Measurements from ENCODE around the gene LDLRAP1.

LDLRAP1 gene

GRCh38 chr1:25550683-25551310, 7.4 kb downstream of the LDLRAP1 start:
- Histone ChIP-seq H3K9ac (no peak overlapping the region; the same call in 1 of the 2 replicates), H3K27ac (peak overlapping the region; percentile 90), H3K9me3 (no peaks in the 10 kb centered on the region), H3K4me2 (peak overlapping the region; percentile 92), H3K4me1 (peaks cover 94% of the 10 kb centered on the region), H3K27me3 (no peaks in the 10 kb centered on the region), H3K36me3 (peaks cover 23% of the 10 kb centered on the region), H3K4me3 (no peak overlapping the region), H4K20me1 (peaks cover 51% of the 10 kb centered on the region)
- no peak for TF ChIP-seq Cebpa-rat (IDR thresholded peaks at IDR 0.05)

- H3K4me3 ChIP-seq: no peak overlapping the region
- no peaks in the 10 kb centered on the region for H3K27me3 ChIP-seq
- H4K20me1 ChIP-seq: peaks cover 66% of the 10 kb centered on the region
- H3K36me3 ChIP-seq: peaks cover 36% of the 10 kb centered on the region
- H3K9ac ChIP-seq: no peak overlapping the region
- H3K4me1 ChIP-seq: peaks cover 94% of the 10 kb centered on the region
- TF ChIP-seq Cebpa-rat (IDR thresholded peaks at IDR 0.05): no peak
- no peaks in the 10 kb centered on the region for H3K9me3 ChIP-seq
- H3K4me2 ChIP-seq: no peak overlapping the region
- 0 out of 2 replicates have a peak overlapping the region, but pooled peaks have one; percentile 11 for H3K27ac ChIP-seq
Measured at GRCh38 chr1:25553749-25554429, 10.5 kb downstream of the LDLRAP1 start.

- H3K27ac ChIP-seq: 0 out of 2 replicates have a peak overlapping the region, but pooled peaks have one; percentile 11
- no peaks in the 10 kb centered on the region for H3K27me3 ChIP-seq
- H3K36me3 ChIP-seq: peaks cover 39% of the 10 kb centered on the region
- no peak for TF ChIP-seq Cebpa-rat (IDR thresholded peaks at IDR 0.05)
- H3K4me3 ChIP-seq: no peak overlapping the region
- H3K4me1 ChIP-seq: peaks cover 94% of the 10 kb centered on the region
- H3K9me3 ChIP-seq: no peaks in the 10 kb centered on the region
- H4K20me1 ChIP-seq: peaks cover 66% of the 10 kb centered on the region
- no peak overlapping the region for H3K4me2 ChIP-seq
- no peak overlapping the region for H3K9ac ChIP-seq
Measured at GRCh38 chr1:25554430-25554780, 11.0 kb downstream of the LDLRAP1 start.

GRCh38 chr1:25554886-25555752, 11.7 kb downstream of the LDLRAP1 start:
- H3K4me1 ChIP-seq: peaks cover 94% of the 10 kb centered on the region
- no peak overlapping the region for H3K27ac ChIP-seq
- no peaks in the 10 kb centered on the region for H3K27me3 ChIP-seq
- H3K9ac ChIP-seq: no peak overlapping the region
- peaks cover 39% of the 10 kb centered on the region for H3K36me3 ChIP-seq
- 0 out of 2 replicates have a peak overlapping the region, but pooled peaks have one; percentile 86 for H3K4me2 ChIP-seq
- TF ChIP-seq Cebpa-rat (IDR thresholded peaks at IDR 0.05): no peak
- no peaks in the 10 kb centered on the region for H3K9me3 ChIP-seq
- no peak overlapping the region for H3K4me3 ChIP-seq
- peaks cover 62% of the 10 kb centered on the region for H4K20me1 ChIP-seq

GRCh38 chr1:25555753-25556092, 12.3 kb downstream of the LDLRAP1 start:
- Histone ChIP-seq H3K27me3 (no peaks in the 10 kb centered on the region), H3K4me2 (peak overlapping the region; percentile 86), H3K9ac (no peak overlapping the region), H3K9me3 (no peaks in the 10 kb centered on the region), H3K4me1 (peaks cover 94% of the 10 kb centered on the region), H4K20me1 (peaks cover 57% of the 10 kb centered on the region), H3K27ac (0 out of 2 replicates have a peak overlapping the region, but pooled peaks have one; percentile 36), H3K4me3 (no peak overlapping the region), H3K36me3 (peaks cover 39% of the 10 kb centered on the region)
- TF ChIP-seq Cebpa-rat (IDR thresholded peaks at IDR 0.05): no peak

- Histone ChIP-seq H3K4me2 (peak overlapping the region; percentile 86), H3K9ac (no peak overlapping the region), H4K20me1 (peaks cover 52% of the 10 kb centered on the region), H3K4me1 (peaks cover 94% of the 10 kb centered on the region), H3K36me3 (peaks cover 39% of the 10 kb centered on the region), H3K9me3 (no peaks in the 10 kb centered on the region), H3K27me3 (no peaks in the 10 kb centered on the region), H3K4me3 (no peak overlapping the region), H3K27ac (peak overlapping the region; percentile 36; the same call in 1 of the 2 replicates)
- TF ChIP-seq Cebpa-rat (IDR thresholded peaks at IDR 0.05): no peak
Measured at GRCh38 chr1:25556132-25556670, 12.8 kb downstream of the LDLRAP1 start.

- H3K27me3 ChIP-seq: no peaks in the 10 kb centered on the region
- H3K4me2 ChIP-seq: peak overlapping the region; percentile 86
- no peak overlapping the region; the same call in 1 of the 2 replicates for H3K9ac ChIP-seq
- no peak overlapping the region for H3K4me3 ChIP-seq
- H4K20me1 ChIP-seq: peaks cover 44% of the 10 kb centered on the region
- peak overlapping the region; percentile 36; the same call in 1 of the 2 replicates for H3K27ac ChIP-seq
- H3K9me3 ChIP-seq: no peaks in the 10 kb centered on the region
- H3K36me3 ChIP-seq: peaks cover 39% of the 10 kb centered on the region
- peaks cover 94% of the 10 kb centered on the region for H3K4me1 ChIP-seq
- TF ChIP-seq Cebpa-rat (IDR thresholded peaks at IDR 0.05): no peak
Measured at GRCh38 chr1:25556791-25557476, 13.5 kb downstream of the LDLRAP1 start.

- H3K9ac ChIP-seq: peak overlapping the region; percentile 5; the same call in 1 of the 2 replicates
- H3K27ac ChIP-seq: no peak overlapping the region
- H3K27me3 ChIP-seq: no peaks in the 10 kb centered on the region
- peaks cover 94% of the 10 kb centered on the region for H3K4me1 ChIP-seq
- H3K9me3 ChIP-seq: no peaks in the 10 kb centered on the region
- peaks cover 43% of the 10 kb centered on the region for H3K36me3 ChIP-seq
- TF ChIP-seq Cebpa-rat (IDR thresholded peaks at IDR 0.05): no peak
- H3K4me3 ChIP-seq: no peak overlapping the region
- peak overlapping the region; percentile 86 for H3K4me2 ChIP-seq
- peaks cover 38% of the 10 kb centered on the region; the same call in 1 of the 2 replicates for H4K20me1 ChIP-seq
Measured at GRCh38 chr1:25557543-25557942, 14.1 kb downstream of the LDLRAP1 start.

- Histone ChIP-seq H3K9ac (0 out of 2 replicates have a peak overlapping the region, but pooled peaks have one; percentile 32), H3K4me1 (peaks cover 94% of the 10 kb centered on the region), H3K36me3 (peaks cover 51% of the 10 kb centered on the region), H3K4me2 (peak overlapping the region; percentile 86), H3K4me3 (no peak overlapping the region; the same call in 1 of the 2 replicates), H3K27me3 (no peaks in the 10 kb centered on the region), H3K27ac (peak overlapping the region; percentile 78), H3K9me3 (no peaks in the 10 kb centered on the region), H4K20me1 (peaks cover 24% of the 10 kb centered on the region; the same call in 1 of the 2 replicates)
- TF ChIP-seq Cebpa-rat (IDR thresholded peaks at IDR 0.05): no peak
Measured at GRCh38 chr1:25559031-25559430, 15.6 kb downstream of the LDLRAP1 start.
